HEK293 (cell line): Measurements from ENCODE around the gene RFX2.

Experiments
- CTCF ChIA-PET: fragments of 350-600 bp; formaldehyde crosslinking; extraction: SDS; loops from one replicate; lab custom pipeline; 2021; ENCODE audit warnings: antibody characterized with exemption; lab: Yijun Ruan, JAX
- POLR2A ChIA-PET: fragments of 300-600 bp; formaldehyde crosslinking; extraction: SDS; loops from one replicate; lab custom pipeline; 2020; ENCODE audit warnings: antibody characterized with exemption, inconsistent platforms; lab: Yijun Ruan, JAX
- H3K27ac ChIP-seq: fragments of 200-500 bp; sonication (Bioruptor generic); 2 replicates; pipeline ENCODE4 v1.5.1; 2014; ENCODE audit warnings: low read depth, low read length, control low read depth, inconsistent platforms; ENCODE audit errors: extremely low read depth
- H3K36me3 ChIP-seq, 2 experiments: fragments of 200-500 bp in 1 of 2; sonication (Bioruptor generic) in 1 of 2; 1 replicate in 1 of 2; 2 replicates in 1 of 2; pipeline ENCODE4 v1.5.1; 2014 to 2017; ENCODE audit warnings: inconsistent platforms in 2 of 2, low read length in 2 of 2; ENCODE audit not compliant: control insufficient read depth in 2 of 2, insufficient read depth in 1 of 2
- H3K4me1 ChIP-seq: fragments of 200-500 bp; sonication (Bioruptor generic); 2 replicates; pipeline ENCODE4 v1.5.1; 2014; ENCODE audit warnings: mild to moderate bottlenecking, low read length, inconsistent platforms; ENCODE audit not compliant: control insufficient read depth, insufficient read depth
- H3K4me3 ChIP-seq: 2 replicates; pipeline ENCODE4 v1.5.1; 2011; ENCODE audit warnings: low read depth, mild to moderate bottlenecking, control low read depth, low read length, moderate library complexity
- H3K9me3 ChIP-seq: fragments of 200-500 bp; sonication (Bioruptor generic); 2 replicates; pipeline ENCODE4 v1.5.1; 2014; ENCODE audit warnings: low read depth, low read length, inconsistent platforms; ENCODE audit not compliant: control insufficient read depth, insufficient read depth
- FEZF1 ChIP-seq: fragments of 450-650 bp; formaldehyde crosslinking; IDR thresholded peaks from 2 replicates; pipeline ENCODE4 v1.5.1; 2016; ENCODE audit warnings: missing biosample characterization, missing genetic modification characterization
- IKZF3 ChIP-seq: fragments of 450-650 bp; IDR thresholded peaks from 2 replicates; pipeline ENCODE4 v1.5.0; 2018; ENCODE audit warnings: missing biosample characterization, mild to moderate bottlenecking, missing genetic modification characterization, moderate library complexity
- OSR2 ChIP-seq: fragments of 450-650 bp; formaldehyde crosslinking; IDR thresholded peaks from 2 replicates; pipeline ENCODE4 v1.5.1; 2016; ENCODE audit warnings: missing biosample characterization, missing genetic modification characterization
- OVOL3 ChIP-seq: fragments of 450-650 bp; formaldehyde crosslinking; IDR thresholded peaks from 2 replicates; pipeline ENCODE4 v1.5.1; 2016; ENCODE audit warnings: missing biosample characterization, missing genetic modification characterization
- PRDM1 ChIP-seq: fragments of 450-650 bp; formaldehyde crosslinking; IDR thresholded peaks from 2 replicates; pipeline ENCODE4; 2016; ENCODE audit warnings: missing biosample characterization, missing genetic modification characterization
- REPIN1 ChIP-seq: fragments of 450-650 bp; formaldehyde crosslinking; IDR thresholded peaks from 2 replicates; pipeline ENCODE4 v1.5.1; 2017; ENCODE audit warnings: missing biosample characterization, missing genetic modification characterization, low read depth
- ZEB2 ChIP-seq: fragments of 450-650 bp; formaldehyde crosslinking; IDR thresholded peaks from 2 replicates; pipeline ENCODE4 v1.5.1; 2016; ENCODE audit warnings: missing biosample characterization, missing genetic modification characterization
- ZNF114 ChIP-seq: fragments of 450-650 bp; formaldehyde crosslinking; IDR thresholded peaks from 2 replicates; pipeline ENCODE4 v1.5.0; 2017; ENCODE audit warnings: missing biosample characterization, missing genetic modification characterization
- ZNF2 ChIP-seq: fragments of 450-650 bp; formaldehyde crosslinking; IDR thresholded peaks from 2 replicates; pipeline ENCODE4 v1.5.1; 2016; ENCODE audit warnings: missing biosample characterization, missing genetic modification characterization
- ZNF211 ChIP-seq: fragments of 450-650 bp; formaldehyde crosslinking; IDR thresholded peaks from 2 replicates; pipeline ENCODE4 v1.5.1; 2016; ENCODE audit warnings: low read depth, missing biosample characterization, missing genetic modification characterization
- ZNF366 ChIP-seq: fragments of 450-650 bp; formaldehyde crosslinking; conservative IDR thresholded peaks from 2 replicates; pipeline ENCODE4 v1.5.1; 2016; ENCODE audit warnings: missing biosample characterization, missing genetic modification characterization
- ZNF394 ChIP-seq: fragments of 450-650 bp; formaldehyde crosslinking; IDR thresholded peaks from 2 replicates; pipeline ENCODE4 v1.5.1; 2016; ENCODE audit warnings: missing biosample characterization, missing genetic modification characterization, mild to moderate bottlenecking, moderate library complexity, borderline replicate concordance
- ZNF561 ChIP-seq: fragments of 450-650 bp; IDR thresholded peaks from 2 replicates; pipeline ENCODE4 v1.5.1; 2018; ENCODE audit warnings: missing biosample characterization, missing genetic modification characterization, borderline replicate concordance
- ZNF629 ChIP-seq: fragments of 450-650 bp; formaldehyde crosslinking; IDR thresholded peaks from 2 replicates; pipeline ENCODE4 v1.5.1; 2017; ENCODE audit warnings: missing biosample characterization, missing genetic modification characterization
- ZNF654 ChIP-seq: fragments of 450-650 bp; formaldehyde crosslinking; IDR thresholded peaks from 2 replicates; pipeline ENCODE4 v1.5.1; 2016; ENCODE audit warnings: low read depth, missing biosample characterization, missing genetic modification characterization
- ZNF747 ChIP-seq: fragments of 450-650 bp; formaldehyde crosslinking; IDR thresholded peaks from 2 replicates; pipeline ENCODE4 v1.5.1; 2016; ENCODE audit warnings: missing biosample characterization, missing genetic modification characterization
- ZNF776 ChIP-seq: fragments of 450-650 bp; formaldehyde crosslinking; IDR thresholded peaks from 2 replicates; pipeline ENCODE4 v1.5.0; 2017; ENCODE audit warnings: missing biosample characterization, missing genetic modification characterization, borderline replicate concordance
- ZXDB ChIP-seq: fragments of 450-650 bp; formaldehyde crosslinking; IDR thresholded peaks from 2 replicates; pipeline ENCODE4 v1.5.1; 2016; ENCODE audit warnings: missing biosample characterization, missing genetic modification characterization
- TF ChIP-seq, protein P1 (sequence below): fragments of 450-650 bp; IDR thresholded peaks from 2 replicates; pipeline ENCODE4 v1.5.1; 2018; ENCODE audit warnings: missing biosample characterization, mild to moderate bottlenecking, missing genetic modification characterization
- TF ChIP-seq, protein P2 (sequence below): fragments of 450-650 bp; formaldehyde crosslinking; IDR thresholded peaks from 2 replicates; pipeline ENCODE4 v1.5.1; 2016; ENCODE audit warnings: missing biosample characterization, missing genetic modification characterization
- TF ChIP-seq, protein P3 (sequence below): fragments of 450-650 bp; formaldehyde crosslinking; IDR thresholded peaks from 2 replicates; pipeline ENCODE4 v1.5.1; 2016; ENCODE audit warnings: missing biosample characterization, missing genetic modification characterization
- TF ChIP-seq, protein P4 (sequence below): fragments of 450-650 bp; formaldehyde crosslinking; IDR thresholded peaks from 2 replicates; pipeline ENCODE4 v1.5.1; 2017; ENCODE audit warnings: missing biosample characterization, missing genetic modification characterization
- TF ChIP-seq, protein P5 (sequence below): fragments of 450-650 bp; formaldehyde crosslinking; IDR thresholded peaks from 2 replicates; pipeline ENCODE4 v1.5.1; 2016; ENCODE audit warnings: missing biosample characterization, missing genetic modification characterization
- TF ChIP-seq, protein P6 (sequence below): fragments of 450-650 bp; formaldehyde crosslinking; IDR thresholded peaks from 2 replicates; pipeline ENCODE4 v1.5.1; 2016; ENCODE audit warnings: missing biosample characterization, missing genetic modification characterization

The RFX2 gene

DNA sequence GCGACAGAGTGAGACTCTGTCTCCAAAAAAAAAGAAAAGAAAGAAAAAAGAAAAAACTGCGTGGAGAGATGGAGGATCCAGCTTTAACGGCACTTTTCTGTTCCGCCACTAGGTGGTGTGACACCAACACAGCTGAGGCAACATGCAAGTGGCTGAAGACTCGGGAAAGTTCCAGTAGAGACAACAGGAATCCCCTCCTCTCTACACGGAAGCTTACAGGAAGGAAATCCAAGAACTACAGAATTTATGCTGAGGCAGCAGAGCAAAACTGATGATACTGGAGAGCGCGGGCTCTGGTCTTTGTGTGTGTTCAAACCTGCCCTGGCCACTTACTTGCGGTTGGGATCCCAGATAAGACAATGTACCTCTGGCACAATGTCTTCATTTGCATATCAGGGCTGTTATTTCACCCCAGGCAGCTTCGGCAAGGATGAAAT is 142.3 kb downstream of the RFX2 start:
- H3K36me3 ChIP-seq: peaks cover 0 to 41% of the 10 kb centered on the region in 2 experiments; a peak in 1 of 3 replicates
- H3K4me3 ChIP-seq: no peak overlapping the region
- H3K27ac ChIP-seq: peak overlapping the region; percentile 52
- H3K4me1 ChIP-seq: peaks cover 9% of the 10 kb centered on the region
- POLR2A ChIA-PET: interaction anchor here (0.6 to 2.2 kb wide), 6 partner anchors 10 to 1919 kb away, joined by 3 to 13 read pairs (median 4); partner anchors contain the start of gene RANBP3
- TF ChIP-seq ZNF561 (tag by site-specific recombination): 0 out of 2 replicates have a peak, but pooled peaks have one; percentile 19
- peak; percentile 39; the same call in 1 of the 2 replicates for TF ChIP-seq ZNF394 (tag by site-specific recombination)
- TF ChIP-seq, protein P1, sequence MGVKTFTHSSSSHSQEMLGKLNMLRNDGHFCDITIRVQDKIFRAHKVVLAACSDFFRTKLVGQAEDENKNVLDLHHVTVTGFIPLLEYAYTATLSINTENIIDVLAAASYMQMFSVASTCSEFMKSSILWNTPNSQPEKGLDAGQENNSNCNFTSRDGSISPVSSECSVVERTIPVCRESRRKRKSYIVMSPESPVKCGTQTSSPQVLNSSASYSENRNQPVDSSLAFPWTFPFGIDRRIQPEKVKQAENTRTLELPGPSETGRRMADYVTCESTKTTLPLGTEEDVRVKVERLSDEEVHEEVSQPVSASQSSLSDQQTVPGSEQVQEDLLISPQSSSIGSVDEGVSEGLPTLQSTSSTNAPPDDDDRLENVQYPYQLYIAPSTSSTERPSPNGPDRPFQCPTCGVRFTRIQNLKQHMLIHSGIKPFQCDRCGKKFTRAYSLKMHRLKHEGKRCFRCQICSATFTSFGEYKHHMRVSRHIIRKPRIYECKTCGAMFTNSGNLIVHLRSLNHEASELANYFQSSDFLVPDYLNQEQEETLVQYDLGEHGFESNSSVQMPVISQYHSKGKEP (tag by site-specific recombination): 0 out of 2 replicates have a peak, but pooled peaks have one; percentile 47
- TF ChIP-seq, protein P2, sequence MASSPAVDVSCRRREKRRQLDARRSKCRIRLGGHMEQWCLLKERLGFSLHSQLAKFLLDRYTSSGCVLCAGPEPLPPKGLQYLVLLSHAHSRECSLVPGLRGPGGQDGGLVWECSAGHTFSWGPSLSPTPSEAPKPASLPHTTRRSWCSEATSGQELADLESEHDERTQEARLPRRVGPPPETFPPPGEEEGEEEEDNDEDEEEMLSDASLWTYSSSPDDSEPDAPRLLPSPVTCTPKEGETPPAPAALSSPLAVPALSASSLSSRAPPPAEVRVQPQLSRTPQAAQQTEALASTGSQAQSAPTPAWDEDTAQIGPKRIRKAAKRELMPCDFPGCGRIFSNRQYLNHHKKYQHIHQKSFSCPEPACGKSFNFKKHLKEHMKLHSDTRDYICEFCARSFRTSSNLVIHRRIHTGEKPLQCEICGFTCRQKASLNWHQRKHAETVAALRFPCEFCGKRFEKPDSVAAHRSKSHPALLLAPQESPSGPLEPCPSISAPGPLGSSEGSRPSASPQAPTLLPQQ: peak; percentile 36; the same call in 1 of the 2 replicates
- TF ChIP-seq ZNF629 (tag by site-specific recombination): peak; percentile 47; the same call in 1 of the 2 replicates
- TF ChIP-seq IKZF3 (tag by site-specific recombination): peak; percentile 87
- TF ChIP-seq ZNF654 (tag by site-specific recombination): peak; percentile 81
- 0 out of 2 replicates have a peak, but pooled peaks have one; percentile 52 for TF ChIP-seq REPIN1 (tag by site-specific recombination)
- TF ChIP-seq, protein P3, sequence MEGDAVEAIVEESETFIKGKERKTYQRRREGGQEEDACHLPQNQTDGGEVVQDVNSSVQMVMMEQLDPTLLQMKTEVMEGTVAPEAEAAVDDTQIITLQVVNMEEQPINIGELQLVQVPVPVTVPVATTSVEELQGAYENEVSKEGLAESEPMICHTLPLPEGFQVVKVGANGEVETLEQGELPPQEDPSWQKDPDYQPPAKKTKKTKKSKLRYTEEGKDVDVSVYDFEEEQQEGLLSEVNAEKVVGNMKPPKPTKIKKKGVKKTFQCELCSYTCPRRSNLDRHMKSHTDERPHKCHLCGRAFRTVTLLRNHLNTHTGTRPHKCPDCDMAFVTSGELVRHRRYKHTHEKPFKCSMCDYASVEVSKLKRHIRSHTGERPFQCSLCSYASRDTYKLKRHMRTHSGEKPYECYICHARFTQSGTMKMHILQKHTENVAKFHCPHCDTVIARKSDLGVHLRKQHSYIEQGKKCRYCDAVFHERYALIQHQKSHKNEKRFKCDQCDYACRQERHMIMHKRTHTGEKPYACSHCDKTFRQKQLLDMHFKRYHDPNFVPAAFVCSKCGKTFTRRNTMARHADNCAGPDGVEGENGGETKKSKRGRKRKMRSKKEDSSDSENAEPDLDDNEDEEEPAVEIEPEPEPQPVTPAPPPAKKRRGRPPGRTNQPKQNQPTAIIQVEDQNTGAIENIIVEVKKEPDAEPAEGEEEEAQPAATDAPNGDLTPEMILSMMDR: peak; percentile 74; the same call in 1 of the 2 replicates
- TF ChIP-seq, protein P4, sequence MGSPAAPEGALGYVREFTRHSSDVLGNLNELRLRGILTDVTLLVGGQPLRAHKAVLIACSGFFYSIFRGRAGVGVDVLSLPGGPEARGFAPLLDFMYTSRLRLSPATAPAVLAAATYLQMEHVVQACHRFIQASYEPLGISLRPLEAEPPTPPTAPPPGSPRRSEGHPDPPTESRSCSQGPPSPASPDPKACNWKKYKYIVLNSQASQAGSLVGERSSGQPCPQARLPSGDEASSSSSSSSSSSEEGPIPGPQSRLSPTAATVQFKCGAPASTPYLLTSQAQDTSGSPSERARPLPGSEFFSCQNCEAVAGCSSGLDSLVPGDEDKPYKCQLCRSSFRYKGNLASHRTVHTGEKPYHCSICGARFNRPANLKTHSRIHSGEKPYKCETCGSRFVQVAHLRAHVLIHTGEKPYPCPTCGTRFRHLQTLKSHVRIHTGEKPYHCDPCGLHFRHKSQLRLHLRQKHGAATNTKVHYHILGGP (tag by site-specific recombination): peak; percentile 52; the same call in 1 of the 2 replicates
- peak; percentile 83 for TF ChIP-seq OSR2 (tag by site-specific recombination)
- TF ChIP-seq PRDM1 (tag by site-specific recombination): peak; percentile 79
- peak; percentile 57 for TF ChIP-seq ZXDB (tag by site-specific recombination)
- TF ChIP-seq, protein P5, sequence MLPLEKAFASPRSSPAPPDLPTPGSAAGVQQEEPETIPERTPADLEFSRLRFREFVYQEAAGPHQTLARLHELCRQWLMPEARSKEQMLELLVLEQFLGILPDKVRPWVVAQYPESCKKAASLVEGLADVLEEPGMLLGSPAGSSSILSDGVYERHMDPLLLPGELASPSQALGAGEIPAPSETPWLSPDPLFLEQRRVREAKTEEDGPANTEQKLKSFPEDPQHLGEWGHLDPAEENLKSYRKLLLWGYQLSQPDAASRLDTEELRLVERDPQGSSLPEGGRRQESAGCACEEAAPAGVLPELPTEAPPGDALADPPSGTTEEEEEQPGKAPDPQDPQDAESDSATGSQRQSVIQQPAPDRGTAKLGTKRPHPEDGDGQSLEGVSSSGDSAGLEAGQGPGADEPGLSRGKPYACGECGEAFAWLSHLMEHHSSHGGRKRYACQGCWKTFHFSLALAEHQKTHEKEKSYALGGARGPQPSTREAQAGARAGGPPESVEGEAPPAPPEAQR: no peak
- TF ChIP-seq ZNF366 (tag by site-specific recombination): peak; percentile 68
- TF ChIP-seq ZEB2 (tag by site-specific recombination): 0 out of 2 replicates have a peak, but pooled peaks have one; percentile 26
- TF ChIP-seq ZNF114 (tag by site-specific recombination): no peak
- TF ChIP-seq ZNF211 (tag by site-specific recombination): no peak
- TF ChIP-seq FEZF1 (tag by site-specific recombination): 0 out of 2 replicates have a peak, but pooled peaks have one; percentile 18
- no peak for TF ChIP-seq ZNF776 (tag by site-specific recombination)
- TF ChIP-seq ZNF2: peak; percentile 83
- TF ChIP-seq ZNF747: no peak
- TF ChIP-seq, protein P6, sequence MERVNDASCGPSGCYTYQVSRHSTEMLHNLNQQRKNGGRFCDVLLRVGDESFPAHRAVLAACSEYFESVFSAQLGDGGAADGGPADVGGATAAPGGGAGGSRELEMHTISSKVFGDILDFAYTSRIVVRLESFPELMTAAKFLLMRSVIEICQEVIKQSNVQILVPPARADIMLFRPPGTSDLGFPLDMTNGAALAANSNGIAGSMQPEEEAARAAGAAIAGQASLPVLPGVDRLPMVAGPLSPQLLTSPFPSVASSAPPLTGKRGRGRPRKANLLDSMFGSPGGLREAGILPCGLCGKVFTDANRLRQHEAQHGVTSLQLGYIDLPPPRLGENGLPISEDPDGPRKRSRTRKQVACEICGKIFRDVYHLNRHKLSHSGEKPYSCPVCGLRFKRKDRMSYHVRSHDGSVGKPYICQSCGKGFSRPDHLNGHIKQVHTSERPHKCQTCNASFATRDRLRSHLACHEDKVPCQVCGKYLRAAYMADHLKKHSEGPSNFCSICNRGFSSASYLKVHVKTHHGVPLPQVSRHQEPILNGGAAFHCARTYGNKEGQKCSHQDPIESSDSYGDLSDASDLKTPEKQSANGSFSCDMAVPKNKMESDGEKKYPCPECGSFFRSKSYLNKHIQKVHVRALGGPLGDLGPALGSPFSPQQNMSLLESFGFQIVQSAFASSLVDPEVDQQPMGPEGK (tag by site-specific recombination): no peak
- TF ChIP-seq OVOL3 (tag by site-specific recombination): no peak
- TF ChIP-seq, all 188 proteins: peak for 17
- CTCF ChIA-PET: interaction anchor here (0.6 to 7.1 kb wide), 28 partner anchors 8 to 1343 kb away, joined by 3 to 63 read pairs (median 4); partner anchors contain the start of genes NRTN and RANBP3
- no peaks in the 10 kb centered on the region for H3K9me3 ChIP-seq
